Kidney epithelial cell (primary cell): ENCODE data around the gene RBPJ. TPM values are rescaled to one million over a fixed set of nuclear protein-coding genes. Genes with fewer than 3 reads are reported as not detected.

Source experiments
- DNase-seq: peaks from one replicate; pipeline ENCODE4 v3.0.0-alpha.2; 2010; ENCODE audit warnings: low read depth
- H3K27me3 ChIP-seq: 2 replicates; pipeline ENCODE4 v1.6.0; 2011; ENCODE audit warnings: low read length; ENCODE audit not compliant: control insufficient read depth, insufficient read depth
- H3K36me3 ChIP-seq: 2 replicates; pipeline ENCODE4 v1.5.1; 2011; ENCODE audit warnings: low read length; ENCODE audit not compliant: control insufficient read depth, insufficient read depth
- H3K4me3 ChIP-seq: 2 replicates; pipeline ENCODE4 v1.5.1; 2011; ENCODE audit warnings: low read depth, mild to moderate bottlenecking, control low read depth, low read length
- total RNA-seq: library from RNA; depleted of rRNA; stranded (reverse); fragments of >200 nt; gene quantifications from 2 replicates; pipeline ENCODE4 v1.2.3, GENCODE V29; 2015
- TF ChIP-seq, protein P1 (sequence below): IDR thresholded peaks from 2 replicates; pipeline ENCODE4 v1.5.1; 2011; ENCODE audit warnings: mild to moderate bottlenecking, moderate library complexity, low read length, control low read depth, inconsistent platforms; ENCODE audit not compliant: insufficient read depth, poor library complexity, severe bottlenecking

The RBPJ gene
- total RNA-seq, 1 donor from 2014 or later: 82.2 TPM

DNA sequence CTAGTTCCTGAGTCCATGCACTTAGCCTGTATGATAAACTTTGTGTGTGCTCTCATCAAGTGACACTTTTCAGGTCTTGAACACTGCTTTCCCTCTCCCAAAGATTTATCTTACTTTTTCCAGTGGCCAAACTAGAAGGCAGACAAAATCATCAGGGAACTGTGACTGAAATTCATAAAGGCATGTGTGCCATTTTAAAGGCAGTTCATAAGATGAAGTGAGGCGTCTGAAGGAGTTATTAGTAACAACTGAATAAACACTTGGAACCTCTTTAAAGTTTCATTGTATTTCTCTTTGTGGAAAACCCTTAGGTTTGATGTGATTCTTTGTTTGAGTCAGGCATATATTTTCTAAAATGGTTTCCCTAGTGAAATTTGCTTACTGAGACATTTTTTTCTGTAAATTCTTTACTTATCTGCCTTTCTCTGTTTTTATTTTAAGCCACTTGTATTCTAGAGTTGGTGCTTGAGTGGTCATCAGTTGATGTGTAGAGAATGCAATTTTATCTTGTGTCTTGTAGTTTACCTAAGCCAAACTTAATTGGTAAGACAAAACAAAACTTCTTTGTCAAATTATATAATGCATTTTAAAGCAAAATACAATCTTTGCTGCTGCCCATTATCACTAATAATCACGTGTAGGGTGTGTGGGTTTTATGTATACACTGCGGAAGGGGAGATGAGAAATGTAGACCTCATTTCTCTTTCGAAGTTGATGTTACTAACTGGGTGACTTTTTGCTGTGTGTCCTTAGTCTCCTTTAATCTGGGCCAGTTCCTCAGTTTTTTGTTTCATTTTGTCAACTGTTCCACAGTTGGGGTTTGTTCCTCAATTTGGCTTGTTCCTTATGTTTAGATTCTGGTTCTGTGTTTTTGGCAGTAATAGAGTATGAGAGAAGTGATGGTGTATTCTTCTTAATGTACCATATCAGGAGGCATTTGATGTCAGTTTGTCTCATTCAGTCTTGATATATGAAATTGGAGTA, 56.8 kb downstream of the RBPJ start:
- no peaks in the 10 kb centered on the region for H3K27me3 ChIP-seq
- TF ChIP-seq, protein P1, sequence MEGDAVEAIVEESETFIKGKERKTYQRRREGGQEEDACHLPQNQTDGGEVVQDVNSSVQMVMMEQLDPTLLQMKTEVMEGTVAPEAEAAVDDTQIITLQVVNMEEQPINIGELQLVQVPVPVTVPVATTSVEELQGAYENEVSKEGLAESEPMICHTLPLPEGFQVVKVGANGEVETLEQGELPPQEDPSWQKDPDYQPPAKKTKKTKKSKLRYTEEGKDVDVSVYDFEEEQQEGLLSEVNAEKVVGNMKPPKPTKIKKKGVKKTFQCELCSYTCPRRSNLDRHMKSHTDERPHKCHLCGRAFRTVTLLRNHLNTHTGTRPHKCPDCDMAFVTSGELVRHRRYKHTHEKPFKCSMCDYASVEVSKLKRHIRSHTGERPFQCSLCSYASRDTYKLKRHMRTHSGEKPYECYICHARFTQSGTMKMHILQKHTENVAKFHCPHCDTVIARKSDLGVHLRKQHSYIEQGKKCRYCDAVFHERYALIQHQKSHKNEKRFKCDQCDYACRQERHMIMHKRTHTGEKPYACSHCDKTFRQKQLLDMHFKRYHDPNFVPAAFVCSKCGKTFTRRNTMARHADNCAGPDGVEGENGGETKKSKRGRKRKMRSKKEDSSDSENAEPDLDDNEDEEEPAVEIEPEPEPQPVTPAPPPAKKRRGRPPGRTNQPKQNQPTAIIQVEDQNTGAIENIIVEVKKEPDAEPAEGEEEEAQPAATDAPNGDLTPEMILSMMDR: no peak
- no peaks in the 10 kb centered on the region for H3K36me3 ChIP-seq
- no peak overlapping the region for H3K4me3 ChIP-seq
- no peak for DNase-seq

DNA sequence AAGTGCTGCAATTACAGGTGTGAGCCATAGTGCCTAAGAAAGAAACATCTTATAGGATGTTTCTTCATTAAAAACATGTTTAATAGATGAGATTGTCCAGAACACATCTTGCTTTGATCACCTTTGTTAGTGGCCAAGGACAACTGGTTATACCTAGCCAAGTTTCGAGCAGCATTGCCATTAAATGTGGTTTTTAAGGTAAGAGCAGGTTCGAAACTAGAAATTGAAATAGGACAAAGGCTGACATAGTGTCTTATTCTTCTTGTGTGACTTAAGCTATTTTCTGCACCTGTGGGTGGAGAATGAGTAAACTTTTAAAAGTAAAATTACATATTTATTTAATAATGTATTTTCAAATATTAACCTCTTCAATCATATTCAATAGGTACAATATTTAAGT, 59.0 kb downstream of the RBPJ start:
- TF ChIP-seq, protein P1: no peak
- Histone ChIP-seq H3K4me3 (no peak overlapping the region), H3K27me3 (no peaks in the 10 kb centered on the region), H3K36me3 (no peaks in the 10 kb centered on the region)
- no peak for DNase-seq

DNA sequence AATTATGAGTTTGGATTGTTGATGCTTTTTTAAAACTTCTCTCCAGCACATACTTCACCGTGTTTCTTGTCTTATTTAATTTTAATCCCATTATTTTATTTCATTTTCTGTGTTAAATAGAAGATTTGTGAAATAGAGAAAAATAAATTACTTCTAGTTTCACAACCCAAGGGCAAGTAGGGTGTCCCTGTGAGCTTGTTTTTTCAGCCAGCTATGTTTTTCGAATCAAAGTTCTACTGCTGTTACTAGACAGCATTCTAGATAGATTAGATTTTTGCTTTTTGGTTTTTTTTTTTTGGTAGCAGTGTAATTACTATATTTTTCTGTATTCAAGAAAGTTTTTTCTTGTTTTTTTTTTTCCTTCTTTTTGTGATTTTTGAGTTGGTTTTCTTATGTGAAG, 59.9 kb downstream of the RBPJ start:
- no peak overlapping the region for H3K4me3 ChIP-seq
- no peaks in the 10 kb centered on the region for H3K27me3 ChIP-seq
- TF ChIP-seq, protein P1: no peak
- H3K36me3 ChIP-seq: no peaks in the 10 kb centered on the region
- no peak for DNase-seq

DNA sequence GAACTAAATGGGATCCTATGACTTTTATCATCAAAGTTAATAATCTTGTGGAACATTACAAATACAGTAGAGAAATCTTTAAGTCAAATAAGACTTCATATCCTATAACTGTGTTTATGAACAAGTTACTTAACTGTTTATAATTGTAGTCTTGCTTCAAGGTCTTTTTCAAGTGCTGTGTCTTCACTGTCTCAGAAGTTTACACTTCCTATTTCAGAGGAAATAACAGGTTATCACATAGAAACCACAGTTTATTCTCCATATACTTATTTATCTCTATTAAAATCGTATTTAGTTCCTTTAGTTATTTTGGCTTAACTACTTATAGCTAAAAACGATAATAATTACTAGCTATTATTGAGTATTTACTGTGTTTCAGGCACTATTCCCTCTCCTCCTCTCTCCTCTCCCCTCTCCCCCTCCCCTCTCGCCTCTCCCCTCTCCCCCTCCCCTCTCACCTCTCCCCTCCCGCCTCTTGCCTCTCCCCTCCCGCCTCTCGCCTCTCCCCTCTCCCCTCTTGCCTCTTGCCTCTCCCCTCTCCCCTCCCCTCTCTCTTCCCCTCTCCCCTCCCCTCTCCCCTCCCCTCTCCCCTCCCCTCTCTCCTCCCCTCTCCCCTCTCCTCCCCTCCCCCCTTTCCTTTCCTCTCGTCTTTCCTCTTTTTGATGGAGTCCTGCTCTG, 63.7 kb downstream of the RBPJ start:
- DNase-seq: no peak
- TF ChIP-seq, protein P1: no peak

DNA sequence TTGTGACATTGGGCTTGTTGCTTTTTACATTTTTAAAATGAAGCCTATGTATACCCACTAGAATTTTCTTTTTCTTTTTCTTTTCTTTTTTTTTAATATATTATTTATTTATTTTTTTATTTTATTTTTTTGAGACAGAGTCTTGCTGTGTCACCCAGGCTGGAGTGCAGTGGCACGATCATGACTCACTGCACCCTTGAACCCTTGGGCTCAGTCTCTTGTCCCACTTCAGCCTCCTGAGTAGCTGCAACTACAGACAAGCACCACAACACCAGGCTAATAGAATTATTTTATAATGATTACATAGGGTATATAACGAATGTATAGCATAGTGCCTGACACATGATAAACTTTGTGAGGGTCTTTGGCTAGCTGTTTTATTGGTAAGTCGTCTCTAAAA, 64.9 kb downstream of the RBPJ start:
- TF ChIP-seq, protein P1: no peak
- H3K27me3 ChIP-seq: no peaks in the 10 kb centered on the region
- no peak overlapping the region for H3K4me3 ChIP-seq
- no peak for DNase-seq
- no peaks in the 10 kb centered on the region for H3K36me3 ChIP-seq

More for the DNA sequence above, 63.7 kb downstream of the RBPJ start:
- H3K27me3 ChIP-seq: no peaks in the 10 kb centered on the region
- H3K36me3 ChIP-seq: no peaks in the 10 kb centered on the region
- H3K4me3 ChIP-seq: no peak overlapping the region
